ENCODE data around the gene TMBIM1.
A peak's percentile ranks its signal among the peaks of the same experiment; 100 is the strongest.

The TMBIM1 gene

DNA sequence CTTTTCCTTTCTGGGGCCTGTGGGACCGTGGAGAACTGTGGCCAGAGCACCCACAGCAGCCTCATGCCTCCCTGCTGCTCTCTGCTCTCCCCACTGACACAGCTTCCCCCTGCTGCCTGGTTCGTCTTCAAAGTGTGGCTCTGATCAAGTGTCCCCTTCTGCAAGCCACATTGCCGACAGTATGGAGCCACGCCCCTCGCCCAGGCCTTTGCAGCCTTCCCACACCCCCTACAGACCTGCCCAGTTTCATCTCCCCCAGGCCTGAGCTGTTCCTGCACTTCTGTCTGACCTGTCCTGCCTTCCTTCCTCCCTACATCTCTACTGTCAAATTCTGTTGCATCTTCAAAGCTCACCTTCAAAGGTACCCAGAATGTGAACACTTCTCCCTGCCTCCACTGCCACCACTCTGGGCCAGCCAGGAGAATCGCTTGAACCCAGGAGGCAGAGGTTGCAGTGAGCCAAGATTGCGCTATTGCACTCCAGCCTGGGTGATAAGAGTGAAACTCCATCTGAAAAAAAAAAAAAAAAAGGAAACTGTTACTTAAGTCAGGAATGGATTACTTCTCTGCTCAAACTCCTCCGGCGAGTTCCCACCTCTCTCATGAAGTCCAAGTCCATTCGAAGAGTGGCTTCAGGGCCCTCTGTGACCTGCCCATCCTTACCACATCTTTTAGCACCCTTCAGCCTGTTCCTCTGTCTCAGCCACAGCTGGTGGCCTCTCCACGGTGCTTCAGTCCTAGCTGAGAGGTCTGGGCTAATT is 35.3 kb upstream of the TMBIM1 start:
- peak; percentile 76 for DNase-seq (ENCODE audit: low read depth)
- TF ChIP-seq, protein P1, sequence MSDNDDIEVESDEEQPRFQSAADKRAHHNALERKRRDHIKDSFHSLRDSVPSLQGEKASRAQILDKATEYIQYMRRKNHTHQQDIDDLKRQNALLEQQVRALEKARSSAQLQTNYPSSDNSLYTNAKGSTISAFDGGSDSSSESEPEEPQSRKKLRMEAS (IDR thresholded peaks at IDR 0.05; ENCODE audit: low read depth, low read length): no peak
- TF ChIP-seq, protein P2, sequence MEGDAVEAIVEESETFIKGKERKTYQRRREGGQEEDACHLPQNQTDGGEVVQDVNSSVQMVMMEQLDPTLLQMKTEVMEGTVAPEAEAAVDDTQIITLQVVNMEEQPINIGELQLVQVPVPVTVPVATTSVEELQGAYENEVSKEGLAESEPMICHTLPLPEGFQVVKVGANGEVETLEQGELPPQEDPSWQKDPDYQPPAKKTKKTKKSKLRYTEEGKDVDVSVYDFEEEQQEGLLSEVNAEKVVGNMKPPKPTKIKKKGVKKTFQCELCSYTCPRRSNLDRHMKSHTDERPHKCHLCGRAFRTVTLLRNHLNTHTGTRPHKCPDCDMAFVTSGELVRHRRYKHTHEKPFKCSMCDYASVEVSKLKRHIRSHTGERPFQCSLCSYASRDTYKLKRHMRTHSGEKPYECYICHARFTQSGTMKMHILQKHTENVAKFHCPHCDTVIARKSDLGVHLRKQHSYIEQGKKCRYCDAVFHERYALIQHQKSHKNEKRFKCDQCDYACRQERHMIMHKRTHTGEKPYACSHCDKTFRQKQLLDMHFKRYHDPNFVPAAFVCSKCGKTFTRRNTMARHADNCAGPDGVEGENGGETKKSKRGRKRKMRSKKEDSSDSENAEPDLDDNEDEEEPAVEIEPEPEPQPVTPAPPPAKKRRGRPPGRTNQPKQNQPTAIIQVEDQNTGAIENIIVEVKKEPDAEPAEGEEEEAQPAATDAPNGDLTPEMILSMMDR (IDR thresholded peaks at IDR 0.05; ENCODE audit: low read depth, low read length): no peak
- no peak for TF ChIP-seq POLR2A (IDR thresholded peaks at IDR 0.05; ENCODE audit: extremely low read depth, insufficient read length)
- TF ChIP-seq MYC (IDR thresholded peaks at IDR 0.05; ENCODE audit: low read depth, low read length): no peak
- H3K4me3 ChIP-seq (ENCODE audit: low read depth, low read length): no peak overlapping the region

DNA sequence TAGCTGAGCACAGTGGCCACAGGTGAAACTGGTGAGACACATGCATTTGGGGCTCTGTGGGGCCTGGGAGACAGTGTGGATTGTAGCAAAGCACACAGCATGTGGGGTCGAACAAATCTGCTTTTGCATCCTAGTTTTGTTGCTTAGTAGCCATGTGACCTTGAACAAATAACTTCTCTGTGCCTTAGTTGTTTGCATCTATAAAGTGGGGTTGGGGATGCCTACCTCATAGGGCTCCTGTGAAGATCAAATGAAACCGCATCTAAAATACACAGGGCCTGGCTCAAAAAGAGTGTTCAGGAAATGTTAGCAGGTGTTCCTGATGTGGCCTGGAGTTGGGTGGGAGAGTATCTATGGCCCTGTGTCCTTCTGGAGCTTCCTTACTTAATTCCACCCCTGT is 34.0 kb upstream of the TMBIM1 start:
- peak overlapping the region; percentile 13 for H3K4me3 ChIP-seq (ENCODE audit: low read depth, low read length)
- no peak for DNase-seq (ENCODE audit: low read depth)
- TF ChIP-seq MYC (IDR thresholded peaks at IDR 0.05; ENCODE audit: low read depth, low read length) (no peak), POLR2A (IDR thresholded peaks at IDR 0.05; ENCODE audit: extremely low read depth, insufficient read length) (no peak)
- TF ChIP-seq, protein P1 (IDR thresholded peaks at IDR 0.05; ENCODE audit: low read depth, low read length): no peak
- TF ChIP-seq, protein P2 (IDR thresholded peaks at IDR 0.05; ENCODE audit: low read depth, low read length): no peak

DNA sequence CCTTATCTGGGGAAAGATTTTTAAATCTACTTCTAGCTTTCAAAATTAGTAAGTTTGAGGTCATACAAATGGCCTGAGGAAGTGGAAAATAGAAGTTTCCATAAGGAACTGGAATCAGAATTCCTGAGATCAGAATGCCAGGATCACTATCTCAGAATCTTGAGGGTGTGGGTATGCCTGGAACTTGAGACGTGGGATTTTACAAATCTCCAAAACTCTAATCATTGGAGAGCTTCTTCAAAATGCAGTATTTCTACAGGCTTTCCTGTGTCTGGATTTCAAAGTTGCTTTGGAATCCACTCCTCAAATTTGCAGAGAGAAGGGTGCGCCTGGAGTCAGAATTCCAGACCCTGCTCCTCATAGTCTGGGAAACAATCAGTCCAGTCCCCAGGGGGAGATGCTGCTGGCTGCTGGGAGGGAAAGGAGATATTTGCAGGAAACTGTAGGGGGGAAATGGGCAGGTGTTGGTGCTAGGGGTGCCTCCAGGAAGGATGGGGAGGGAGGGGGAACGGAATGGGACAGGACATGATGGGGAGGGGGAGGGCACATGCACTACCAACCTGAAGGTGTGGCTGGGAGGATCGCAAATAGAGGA is 33.4 kb upstream of the TMBIM1 start:
- TF ChIP-seq, protein P2 (IDR thresholded peaks at IDR 0.05; ENCODE audit: low read depth, low read length): no peak
- peak overlapping the region; percentile 13 for H3K4me3 ChIP-seq (ENCODE audit: low read depth, low read length)
- no peak for DNase-seq (ENCODE audit: low read depth)

DNA sequence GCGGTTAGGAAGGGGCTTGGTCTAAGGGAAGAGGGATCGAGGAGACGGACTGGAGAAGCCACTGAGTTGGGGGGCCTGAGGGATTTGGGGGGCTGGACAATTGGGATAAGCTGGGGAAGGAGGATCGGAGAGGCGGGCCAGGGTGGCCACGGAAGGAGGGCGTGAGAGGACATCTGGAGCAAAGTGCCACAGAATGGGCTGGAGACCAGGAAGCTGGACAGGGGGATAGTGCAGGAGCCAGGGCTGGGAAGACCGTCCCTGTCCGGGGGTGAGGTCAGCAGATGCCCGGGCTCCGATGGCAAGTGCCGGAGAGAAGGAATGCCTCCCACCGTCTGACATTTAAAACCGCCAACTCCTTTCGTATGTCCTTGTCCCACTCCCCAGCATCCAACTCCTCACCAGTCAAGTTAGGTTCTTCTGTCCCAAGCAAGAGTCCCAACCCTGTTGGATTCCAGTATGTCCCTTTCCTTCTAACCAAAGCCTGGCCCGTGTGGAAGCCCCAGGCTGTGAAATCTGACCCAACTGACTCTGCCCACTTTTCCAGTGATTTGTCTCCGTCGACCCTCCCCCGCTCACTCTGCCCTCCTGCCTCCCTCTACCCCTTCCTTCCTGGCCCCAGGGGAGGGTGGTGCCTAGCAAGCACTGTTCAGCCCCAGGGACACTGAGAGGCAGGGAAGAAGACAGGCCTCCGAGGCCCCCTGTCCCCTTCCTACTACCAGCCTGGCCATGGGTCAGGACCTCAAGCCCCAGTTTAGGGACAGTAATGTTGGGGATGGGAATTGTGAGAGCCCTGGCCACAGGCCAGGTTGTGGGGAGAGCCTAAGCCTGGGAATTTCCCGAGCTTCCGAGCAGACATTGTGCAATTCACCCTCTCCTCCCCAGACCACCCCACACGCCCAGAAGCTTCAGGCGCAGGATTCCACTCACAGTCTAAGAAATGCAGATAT is 31.5 kb upstream of the TMBIM1 start:
- H3K4me3 ChIP-seq (ENCODE audit: low read depth, low read length): peak overlapping the region; percentile 87
- DNase-seq (ENCODE audit: low read depth): peak; percentile 80
- TF ChIP-seq MYC (IDR thresholded peaks at IDR 0.05; ENCODE audit: low read depth, low read length): no peak
- TF ChIP-seq, protein P1 (IDR thresholded peaks at IDR 0.05; ENCODE audit: low read depth, low read length): no peak
- TF ChIP-seq POLR2A (IDR thresholded peaks at IDR 0.05; ENCODE audit: extremely low read depth, insufficient read length): no peak
- TF ChIP-seq, protein P2 (IDR thresholded peaks at IDR 0.05; ENCODE audit: low read depth, low read length): no peak

DNA sequence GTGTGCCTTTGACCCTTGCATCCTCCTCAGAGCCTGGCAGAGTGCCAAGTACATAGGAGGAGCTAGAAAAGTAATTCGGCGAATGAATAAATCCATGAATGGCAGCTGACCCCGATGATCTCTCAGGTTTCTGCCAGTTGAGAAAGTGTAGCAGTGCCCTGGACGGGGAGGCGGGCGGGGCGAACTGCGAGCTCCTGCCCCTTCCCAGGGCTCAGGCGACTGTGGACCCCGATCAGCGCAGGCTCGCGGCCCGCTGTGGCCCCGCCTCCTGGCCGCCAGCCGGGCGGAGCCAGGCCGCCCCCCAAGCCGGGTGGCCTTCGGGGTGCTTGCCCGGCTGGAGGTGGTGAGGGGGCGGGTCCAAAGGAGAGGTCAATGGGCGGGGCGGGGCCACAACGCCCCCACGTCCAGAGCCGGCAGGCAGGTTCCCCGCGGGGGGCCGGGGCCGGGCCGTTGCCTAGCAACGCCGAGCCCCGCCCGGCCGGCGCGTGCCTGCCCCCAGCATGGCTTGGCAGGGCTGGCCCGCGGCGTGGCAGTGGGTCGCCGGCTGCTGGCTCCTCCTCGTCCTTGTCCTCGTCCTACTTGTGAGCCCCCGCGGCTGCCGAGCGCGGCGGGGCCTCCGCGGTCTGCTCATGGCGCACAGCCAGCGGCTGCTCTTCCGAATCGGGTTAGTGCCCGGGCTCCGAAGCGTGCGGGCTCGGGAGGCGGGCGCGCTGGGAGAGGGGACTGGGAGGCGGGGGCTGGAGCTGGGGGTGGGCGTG is 30.6 kb upstream of the TMBIM1 start:
- peak overlapping the region; percentile 87 for H3K4me3 ChIP-seq (ENCODE audit: low read depth, low read length)
- TF ChIP-seq, protein P2 (IDR thresholded peaks at IDR 0.05; ENCODE audit: low read depth, low read length): no peak
- TF ChIP-seq, protein P1 (IDR thresholded peaks at IDR 0.05; ENCODE audit: low read depth, low read length): peak; percentile 62
- peak; percentile 78 for TF ChIP-seq MYC (IDR thresholded peaks at IDR 0.05; ENCODE audit: low read depth, low read length)
- peak; percentile 58 for TF ChIP-seq POLR2A (IDR thresholded peaks at IDR 0.05; ENCODE audit: extremely low read depth, insufficient read length)
- peak; percentile 96 for DNase-seq (ENCODE audit: low read depth)

Data from NB4 (cell line).